ENCODE data around the gene ACTN3. TPM values are rescaled to one million over a fixed set of nuclear protein-coding genes. Genes with fewer than 3 reads are reported as not detected.

ACTN3 gene
- total and polyA plus RNA-seq, 2 experiments from 2014 or later: 6.3 to 7.3 TPM

DNA sequence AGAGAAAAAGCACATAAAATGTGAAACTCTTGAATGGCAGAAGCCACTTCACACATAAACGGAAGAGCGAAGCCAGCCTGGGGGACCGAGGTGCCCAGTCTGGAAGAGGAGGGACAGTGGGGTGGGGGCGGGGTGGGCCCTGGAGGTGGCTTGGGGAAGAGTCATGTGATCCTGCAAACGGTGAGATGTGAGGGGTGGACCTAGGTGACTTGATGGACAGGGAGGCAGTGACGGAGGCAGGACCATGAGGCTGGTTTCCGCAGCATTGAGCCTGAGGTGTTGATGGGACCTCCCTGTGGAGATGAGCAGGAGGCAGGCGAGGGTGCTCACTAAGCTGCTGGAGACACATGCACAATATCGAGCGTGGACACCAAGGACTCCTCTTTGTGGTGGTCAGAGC is 17.6 kb upstream of the ACTN3 start:
- Mint-ChIP-seq H3K4me1 (peaks cover 5% of the 10 kb centered on the region; the same call in 2 of the 3 replicates), H3K36me3 (ENCODE audit: low read depth) (peaks cover 9% of the 10 kb centered on the region; the same call in 2 of the 3 replicates), H3K4me3 (no peak overlapping the region), H3K27me3 (ENCODE audit: insufficient read depth, low read depth, poor library complexity) (peaks cover 8% of the 10 kb centered on the region), H3K27ac (no peak overlapping the region), H3K9me3 (no peaks in the 10 kb centered on the region)
- DNase-seq (ENCODE audit: low spot score) (peak; percentile 59), ATAC-seq (peak; percentile 72)
- Histone ChIP-seq H3K4me3 (no peak overlapping the region), H3K79me2 (replicated peaks; ENCODE audit: insufficient read depth) (no peaks in the 10 kb centered on the region), H3K36me3 (ENCODE audit: insufficient read depth) (no peaks in the 10 kb centered on the region), H3K27me3 (ENCODE audit: insufficient read depth) (no peaks in the 10 kb centered on the region), H4K20me1 (replicated peaks; ENCODE audit: insufficient read depth) (no peaks in the 10 kb centered on the region), H2AFZ (no peak overlapping the region), H3K27ac (ENCODE audit: low read depth) (no peak overlapping the region), H3K4me2 (no peak overlapping the region), H3F3A (replicated peaks; ENCODE audit: low read depth) (no peaks in the 10 kb centered on the region), H3K4me1 (ENCODE audit: insufficient read depth) (no peaks in the 10 kb centered on the region), H3K9me2 (ENCODE audit: insufficient read depth) (no peaks in the 10 kb centered on the region)
- no peak for TF ChIP-seq ZNF331 (CRISPR knock-in tag; IDR thresholded peaks at IDR 0.05; ENCODE audit: low read depth)

DNA sequence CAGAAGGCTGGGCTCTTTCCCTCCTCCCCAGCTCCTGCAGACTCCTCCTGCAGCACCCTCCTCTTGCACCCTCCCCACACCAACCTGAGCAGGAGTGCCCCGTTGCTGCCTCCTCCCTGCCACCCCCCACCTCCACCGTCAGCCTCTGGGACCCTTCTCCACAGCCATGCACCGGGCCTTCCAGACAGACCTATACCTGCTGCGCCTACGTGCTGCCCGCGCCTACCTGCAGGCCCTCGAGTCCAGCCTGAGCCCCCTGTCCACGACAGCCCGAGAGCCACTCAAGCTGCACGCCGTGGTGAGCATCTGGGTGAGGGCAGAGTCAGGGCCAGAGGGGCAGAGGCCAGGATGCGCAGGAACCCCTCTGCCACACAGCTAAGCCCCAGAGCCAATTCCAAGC is 17.0 kb upstream of the ACTN3 start:
- no peak overlapping the region for H3K4me2 ChIP-seq
- ATAC-seq (no peak), DNase-seq (ENCODE audit: low spot score) (no peak)
- H3K4me3 ChIP-seq: no peak overlapping the region
- H2AFZ ChIP-seq: no peak overlapping the region
- Mint-ChIP-seq H3K27me3 (ENCODE audit: insufficient read depth, low read depth, poor library complexity) (peaks cover 7% of the 10 kb centered on the region), H3K36me3 (ENCODE audit: low read depth) (peaks cover 7% of the 10 kb centered on the region; the same call in 1 of the 3 replicates), H3K4me1 (peaks cover 5% of the 10 kb centered on the region; the same call in 2 of the 3 replicates), H3K9me3 (no peaks in the 10 kb centered on the region), H3K4me3 (no peak overlapping the region), H3K27ac (no peak overlapping the region)
- TF ChIP-seq NANOG (IDR thresholded peaks at IDR 0.05; ENCODE audit: borderline replicate concordance) (no peak), ZNF114 (CRISPR knock-in tag; IDR thresholded peaks at IDR 0.05) (no peak), EZH2 (IDR thresholded peaks at IDR 0.05; ENCODE audit: low read depth, unreplicated experiment) (no peak), STAT1 (IDR thresholded peaks at IDR 0.05; ENCODE audit: unreplicated experiment) (no peak)
- TF ChIP-seq, protein P1, sequence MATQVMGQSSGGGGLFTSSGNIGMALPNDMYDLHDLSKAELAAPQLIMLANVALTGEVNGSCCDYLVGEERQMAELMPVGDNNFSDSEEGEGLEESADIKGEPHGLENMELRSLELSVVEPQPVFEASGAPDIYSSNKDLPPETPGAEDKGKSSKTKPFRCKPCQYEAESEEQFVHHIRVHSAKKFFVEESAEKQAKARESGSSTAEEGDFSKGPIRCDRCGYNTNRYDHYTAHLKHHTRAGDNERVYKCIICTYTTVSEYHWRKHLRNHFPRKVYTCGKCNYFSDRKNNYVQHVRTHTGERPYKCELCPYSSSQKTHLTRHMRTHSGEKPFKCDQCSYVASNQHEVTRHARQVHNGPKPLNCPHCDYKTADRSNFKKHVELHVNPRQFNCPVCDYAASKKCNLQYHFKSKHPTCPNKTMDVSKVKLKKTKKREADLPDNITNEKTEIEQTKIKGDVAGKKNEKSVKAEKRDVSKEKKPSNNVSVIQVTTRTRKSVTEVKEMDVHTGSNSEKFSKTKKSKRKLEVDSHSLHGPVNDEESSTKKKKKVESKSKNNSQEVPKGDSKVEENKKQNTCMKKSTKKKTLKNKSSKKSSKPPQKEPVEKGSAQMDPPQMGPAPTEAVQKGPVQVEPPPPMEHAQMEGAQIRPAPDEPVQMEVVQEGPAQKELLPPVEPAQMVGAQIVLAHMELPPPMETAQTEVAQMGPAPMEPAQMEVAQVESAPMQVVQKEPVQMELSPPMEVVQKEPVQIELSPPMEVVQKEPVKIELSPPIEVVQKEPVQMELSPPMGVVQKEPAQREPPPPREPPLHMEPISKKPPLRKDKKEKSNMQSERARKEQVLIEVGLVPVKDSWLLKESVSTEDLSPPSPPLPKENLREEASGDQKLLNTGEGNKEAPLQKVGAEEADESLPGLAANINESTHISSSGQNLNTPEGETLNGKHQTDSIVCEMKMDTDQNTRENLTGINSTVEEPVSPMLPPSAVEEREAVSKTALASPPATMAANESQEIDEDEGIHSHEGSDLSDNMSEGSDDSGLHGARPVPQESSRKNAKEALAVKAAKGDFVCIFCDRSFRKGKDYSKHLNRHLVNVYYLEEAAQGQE (IDR thresholded peaks at IDR 0.05; ENCODE audit: unreplicated experiment): no peak
- TF ChIP-seq, protein P2, sequence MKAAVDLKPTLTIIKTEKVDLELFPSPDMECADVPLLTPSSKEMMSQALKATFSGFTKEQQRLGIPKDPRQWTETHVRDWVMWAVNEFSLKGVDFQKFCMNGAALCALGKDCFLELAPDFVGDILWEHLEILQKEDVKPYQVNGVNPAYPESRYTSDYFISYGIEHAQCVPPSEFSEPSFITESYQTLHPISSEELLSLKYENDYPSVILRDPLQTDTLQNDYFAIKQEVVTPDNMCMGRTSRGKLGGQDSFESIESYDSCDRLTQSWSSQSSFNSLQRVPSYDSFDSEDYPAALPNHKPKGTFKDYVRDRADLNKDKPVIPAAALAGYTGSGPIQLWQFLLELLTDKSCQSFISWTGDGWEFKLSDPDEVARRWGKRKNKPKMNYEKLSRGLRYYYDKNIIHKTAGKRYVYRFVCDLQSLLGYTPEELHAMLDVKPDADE (IDR thresholded peaks at IDR 0.05): no peak
- no peak overlapping the region for H3K27ac ChIP-seq (ENCODE audit: low read depth)
- no peaks in the 10 kb centered on the region for H3K4me1 ChIP-seq (ENCODE audit: insufficient read depth)
- no peaks in the 10 kb centered on the region for H3K27me3 ChIP-seq (ENCODE audit: insufficient read depth)
- H3F3A ChIP-seq (replicated peaks; ENCODE audit: low read depth): no peaks in the 10 kb centered on the region
- H3K9me2 ChIP-seq (ENCODE audit: insufficient read depth): no peaks in the 10 kb centered on the region
- no peaks in the 10 kb centered on the region for H3K79me2 ChIP-seq (replicated peaks; ENCODE audit: insufficient read depth)
- no peaks in the 10 kb centered on the region for H4K20me1 ChIP-seq (replicated peaks; ENCODE audit: insufficient read depth)
- H3K36me3 ChIP-seq (ENCODE audit: insufficient read depth): no peaks in the 10 kb centered on the region

Measured in GM23338 (cell line).